ENCODE results near the gene AIG1.

Gene AIG1

DNA sequence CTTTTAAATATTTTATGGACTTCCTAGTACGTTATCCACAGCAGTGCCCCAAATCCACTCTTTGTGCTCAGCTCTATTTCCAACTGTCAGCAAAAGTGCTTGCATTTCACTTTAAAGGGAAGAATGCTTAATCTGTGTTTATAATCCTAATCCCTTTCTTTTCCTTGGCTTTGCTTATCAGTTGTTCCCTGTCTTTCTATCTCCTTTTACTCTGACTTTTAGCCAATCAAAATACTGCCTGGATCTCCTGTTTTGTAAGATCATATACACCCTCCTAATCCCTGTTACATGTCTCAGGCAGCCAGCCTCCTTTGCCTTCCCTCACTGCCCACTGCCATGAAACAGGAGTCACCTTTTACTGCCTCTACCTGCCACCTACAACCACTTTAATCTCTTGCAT lies 102.9 kb downstream of the AIG1 start:
- H3K27ac ChIP-seq: no peak overlapping the region
- no peaks in the 10 kb centered on the region for H3K27me3 ChIP-seq (ENCODE audit: insufficient read depth, low read depth)
- no peak overlapping the region for H3K4me2 ChIP-seq
- H2AFZ ChIP-seq (ENCODE audit: low read depth): no peak overlapping the region
- TF ChIP-seq, protein P1, sequence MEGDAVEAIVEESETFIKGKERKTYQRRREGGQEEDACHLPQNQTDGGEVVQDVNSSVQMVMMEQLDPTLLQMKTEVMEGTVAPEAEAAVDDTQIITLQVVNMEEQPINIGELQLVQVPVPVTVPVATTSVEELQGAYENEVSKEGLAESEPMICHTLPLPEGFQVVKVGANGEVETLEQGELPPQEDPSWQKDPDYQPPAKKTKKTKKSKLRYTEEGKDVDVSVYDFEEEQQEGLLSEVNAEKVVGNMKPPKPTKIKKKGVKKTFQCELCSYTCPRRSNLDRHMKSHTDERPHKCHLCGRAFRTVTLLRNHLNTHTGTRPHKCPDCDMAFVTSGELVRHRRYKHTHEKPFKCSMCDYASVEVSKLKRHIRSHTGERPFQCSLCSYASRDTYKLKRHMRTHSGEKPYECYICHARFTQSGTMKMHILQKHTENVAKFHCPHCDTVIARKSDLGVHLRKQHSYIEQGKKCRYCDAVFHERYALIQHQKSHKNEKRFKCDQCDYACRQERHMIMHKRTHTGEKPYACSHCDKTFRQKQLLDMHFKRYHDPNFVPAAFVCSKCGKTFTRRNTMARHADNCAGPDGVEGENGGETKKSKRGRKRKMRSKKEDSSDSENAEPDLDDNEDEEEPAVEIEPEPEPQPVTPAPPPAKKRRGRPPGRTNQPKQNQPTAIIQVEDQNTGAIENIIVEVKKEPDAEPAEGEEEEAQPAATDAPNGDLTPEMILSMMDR (conservative IDR thresholded peaks at IDR 0.05; ENCODE audit: low read depth, low read length): no peak
- no peak overlapping the region for H3K9ac ChIP-seq
- no peaks in the 10 kb centered on the region for H4K20me1 ChIP-seq (ENCODE audit: insufficient read depth)
- no peaks in the 10 kb centered on the region for H3K36me3 ChIP-seq (ENCODE audit: insufficient read depth)
- H3K79me2 ChIP-seq (ENCODE audit: insufficient read depth, low read depth): no peaks in the 10 kb centered on the region
- H3K4me3 ChIP-seq (IDR thresholded peaks at IDR 0.05; ENCODE audit: insufficient read depth, low read depth, low read length): no peak overlapping the region
- H3K4me1 ChIP-seq (ENCODE audit: low read depth, poor library complexity, severe bottlenecking): no peaks in the 10 kb centered on the region

DNA sequence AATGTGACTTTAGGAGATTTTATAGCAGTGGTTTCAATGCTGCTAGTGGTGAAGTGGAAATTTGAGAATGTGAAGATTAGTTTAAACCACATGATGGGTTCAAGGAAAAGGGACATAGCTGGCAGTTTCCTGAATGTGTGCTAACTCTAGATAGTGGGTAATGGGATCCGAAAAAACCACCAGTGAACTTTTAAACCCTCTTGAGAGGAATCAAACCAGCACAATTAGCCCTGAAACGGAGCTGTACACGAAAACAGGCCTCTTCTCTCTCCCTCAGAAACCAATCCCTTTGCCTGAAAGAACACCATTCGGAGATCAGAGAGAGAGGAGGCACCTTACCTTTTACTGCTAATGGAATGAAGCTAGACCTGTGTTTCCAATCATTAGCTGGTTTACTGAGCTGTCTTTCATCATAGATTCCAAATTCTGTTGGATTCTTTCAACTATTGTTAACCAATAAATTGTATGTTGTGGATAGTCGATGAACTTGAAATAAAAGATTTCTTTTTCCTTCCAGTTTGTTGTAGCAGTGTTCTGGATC lies 103.9 kb downstream of the AIG1 start:
- H3K36me3 ChIP-seq (ENCODE audit: insufficient read depth): no peaks in the 10 kb centered on the region
- no peak overlapping the region for H2AFZ ChIP-seq (ENCODE audit: low read depth)
- H3K4me2 ChIP-seq: no peak overlapping the region

DNA sequence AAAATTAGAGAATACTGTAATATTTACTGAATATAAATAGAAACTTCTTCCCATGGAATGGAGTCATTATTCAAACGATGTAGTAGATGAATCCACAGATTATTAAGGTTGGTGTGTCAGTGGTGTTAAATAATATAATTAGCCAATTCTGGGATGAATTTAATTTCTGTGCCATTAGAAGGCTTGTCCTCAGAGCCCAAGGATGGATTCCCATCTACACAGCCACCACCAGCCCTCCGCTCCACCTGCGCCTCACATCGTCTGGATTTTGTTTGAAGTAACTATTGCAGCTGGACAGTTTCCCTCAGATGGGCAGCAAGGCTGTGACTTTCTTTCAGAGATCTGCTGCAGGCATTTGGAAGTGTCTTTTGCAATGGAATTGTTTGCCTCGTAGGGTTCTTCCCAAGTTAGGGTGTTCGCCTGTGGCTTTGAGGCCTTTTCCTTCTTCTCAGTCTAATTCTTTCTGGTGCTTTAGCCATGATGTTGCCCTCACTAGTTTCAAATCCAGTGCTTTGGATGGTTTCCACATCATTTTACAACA lies 104.7 kb downstream of the AIG1 start:
- Histone ChIP-seq H3K27me3 (ENCODE audit: insufficient read depth, low read depth) (no peaks in the 10 kb centered on the region), H3K27ac (no peak overlapping the region), H3K79me2 (ENCODE audit: insufficient read depth, low read depth) (no peaks in the 10 kb centered on the region), H3K4me1 (ENCODE audit: low read depth, poor library complexity, severe bottlenecking) (no peaks in the 10 kb centered on the region), H3K9ac (no peak overlapping the region), H3K4me3 (IDR thresholded peaks at IDR 0.05; ENCODE audit: insufficient read depth, low read depth, low read length) (no peak overlapping the region), H3K36me3 (ENCODE audit: insufficient read depth) (no peaks in the 10 kb centered on the region), H2AFZ (ENCODE audit: low read depth) (no peak overlapping the region), H3K4me2 (no peak overlapping the region), H4K20me1 (ENCODE audit: insufficient read depth) (no peaks in the 10 kb centered on the region)
- TF ChIP-seq, protein P1 (conservative IDR thresholded peaks at IDR 0.05; ENCODE audit: low read depth, low read length): no peak

More for the DNA sequence above, 103.9 kb downstream of the AIG1 start:
- no peak overlapping the region for H3K27ac ChIP-seq
- no peaks in the 10 kb centered on the region for H4K20me1 ChIP-seq (ENCODE audit: insufficient read depth)
- H3K4me1 ChIP-seq (ENCODE audit: low read depth, poor library complexity, severe bottlenecking): no peaks in the 10 kb centered on the region
- no peaks in the 10 kb centered on the region for H3K79me2 ChIP-seq (ENCODE audit: insufficient read depth, low read depth)
- H3K4me3 ChIP-seq (IDR thresholded peaks at IDR 0.05; ENCODE audit: insufficient read depth, low read depth, low read length): no peak overlapping the region
- TF ChIP-seq, protein P1 (conservative IDR thresholded peaks at IDR 0.05; ENCODE audit: low read depth, low read length): no peak
- no peak overlapping the region for H3K9ac ChIP-seq
- H3K27me3 ChIP-seq (ENCODE audit: insufficient read depth, low read depth): no peaks in the 10 kb centered on the region

DNA sequence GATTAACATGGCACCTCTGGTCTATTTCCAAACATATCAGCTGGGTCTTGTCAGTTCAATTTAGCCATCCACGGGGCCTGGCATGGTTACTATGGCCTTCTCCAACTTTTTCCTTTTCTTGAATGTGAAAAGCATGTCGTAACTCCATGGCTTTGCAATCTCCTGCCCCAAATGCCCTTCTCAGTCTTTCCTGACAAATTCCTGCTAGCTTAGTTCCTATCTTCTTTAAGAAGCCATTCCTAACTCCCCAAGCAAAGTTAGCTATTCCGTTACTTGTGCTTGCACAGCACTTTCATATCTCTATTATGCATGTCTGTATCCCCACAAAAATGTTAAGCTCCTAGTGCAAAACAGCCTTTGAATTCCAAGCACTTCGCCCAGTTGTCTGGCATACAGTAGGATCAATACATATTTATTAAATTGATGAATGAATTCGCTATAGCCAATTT lies 105.6 kb downstream of the AIG1 start:
- Histone ChIP-seq H3K27ac (no peak overlapping the region), H3K9ac (no peak overlapping the region), H4K20me1 (ENCODE audit: insufficient read depth) (no peaks in the 10 kb centered on the region), H3K4me2 (no peak overlapping the region), H3K4me3 (IDR thresholded peaks at IDR 0.05; ENCODE audit: insufficient read depth, low read depth, low read length) (no peak overlapping the region), H3K79me2 (ENCODE audit: insufficient read depth, low read depth) (no peaks in the 10 kb centered on the region), H3K27me3 (ENCODE audit: insufficient read depth, low read depth) (no peaks in the 10 kb centered on the region), H3K36me3 (ENCODE audit: insufficient read depth) (no peaks in the 10 kb centered on the region), H3K4me1 (ENCODE audit: low read depth, poor library complexity, severe bottlenecking) (no peaks in the 10 kb centered on the region), H2AFZ (ENCODE audit: low read depth) (no peak overlapping the region)
- TF ChIP-seq, protein P1 (conservative IDR thresholded peaks at IDR 0.05; ENCODE audit: low read depth, low read length): no peak
